IMR-90 (cell line): ENCODE data around the gene TK2. TPM values are rescaled to one million over a fixed set of nuclear protein-coding genes. Genes with fewer than 3 reads are reported as not detected.

ENCODE experiments used
- ATAC-seq: fragments of 200-7000 bp; cut with Tn5 transposase; 2 replicates; pipeline ENCODE4 v1.9.1; 2020; ENCODE audit warnings: low read depth, mild to moderate bottlenecking, moderate library complexity
- BruUV-seq: library from RNA; stranded (reverse); fragments of 400-500 nt; replicated peaks from 2 replicates; lab custom pipeline; 2021; lab: Mats Ljungman, UMichigan
- CTCF ChIA-PET: fragments of 300-600 bp; formaldehyde crosslinking; extraction: SDS; loops from one replicate; lab custom pipeline; 2021; ENCODE audit warnings: antibody characterized with exemption; lab: Yijun Ruan, JAX
- POLR2A ChIA-PET: fragments of 300-600 bp; sonication (Branson Sonifier 250); formaldehyde crosslinking; loops from one replicate; lab custom pipeline; 2022; ENCODE audit warnings: antibody characterized with exemption; ENCODE audit not compliant: unreplicated experiment; lab: Charles Lee
- DNase-seq: peaks from one replicate; pipeline ENCODE4 v3.0.0; 2013
- H2AFZ ChIP-seq: replicated peaks from 2 replicates; pipeline ENCODE3; 2013; ENCODE audit warnings: low read length, mild to moderate bottlenecking; ENCODE audit not compliant: poor library complexity
- H2AK5ac ChIP-seq: 2 replicates; pipeline ENCODE4 v1.6.1; 2013; ENCODE audit warnings: low read depth, low read length, inconsistent platforms
- H2AK9ac ChIP-seq: replicated peaks from 2 replicates; pipeline ENCODE3; 2013; ENCODE audit warnings: mild to moderate bottlenecking, low read depth, low read length, moderate library complexity; ENCODE audit not compliant: poor library complexity
- H2BK120ac ChIP-seq: 2 replicates; pipeline ENCODE4 v1.6.1; 2013; ENCODE audit warnings: low read depth, low read length, inconsistent platforms
- H2BK15ac ChIP-seq: 3 replicates; pipeline ENCODE4 v1.6.1; 2013; ENCODE audit warnings: low read depth, low read length, inconsistent platforms
- H2BK20ac ChIP-seq: 2 replicates; pipeline ENCODE4 v1.6.1; 2013; ENCODE audit warnings: low read depth, mild to moderate bottlenecking, inconsistent platforms, low read length, moderate library complexity
- H2BK5ac ChIP-seq: 2 replicates; pipeline ENCODE4 v1.6.1; 2013; ENCODE audit warnings: mild to moderate bottlenecking, low read depth, low read length, inconsistent platforms; ENCODE audit not compliant: poor library complexity, severe bottlenecking
- H3K14ac ChIP-seq: replicated peaks from 2 replicates; pipeline ENCODE4 v1.6.1; 2013; ENCODE audit warnings: low read depth, low read length, inconsistent platforms
- H3K18ac ChIP-seq: 2 replicates; pipeline ENCODE4 v1.6.1; 2013; ENCODE audit warnings: low read depth, low read length, control low read depth
- H3K23ac ChIP-seq: 2 replicates; pipeline ENCODE4 v1.6.1; 2013; ENCODE audit warnings: low read depth, low read length, inconsistent platforms
- H3K27ac ChIP-seq: 2 replicates; pipeline ENCODE4 v1.5.1; 2013; ENCODE audit warnings: mild to moderate bottlenecking, control low read depth, low read length; ENCODE audit not compliant: insufficient read depth
- H3K27me3 ChIP-seq: 2 replicates; pipeline ENCODE4 v1.6.1; 2013; ENCODE audit warnings: low read length; ENCODE audit not compliant: control insufficient read depth, insufficient read depth
- H3K36me3 ChIP-seq: 2 replicates; pipeline ENCODE4 v1.6.1; 2013; ENCODE audit warnings: low read length, mixed read lengths; ENCODE audit not compliant: control insufficient read depth, insufficient read depth
- H3K4ac ChIP-seq: 2 replicates; pipeline ENCODE4 v1.6.1; 2013; ENCODE audit warnings: low read depth, low read length, inconsistent platforms
- H3K4me1 ChIP-seq: 2 replicates; pipeline ENCODE4 v1.6.1; 2013; ENCODE audit warnings: low read length, mixed read lengths; ENCODE audit not compliant: control insufficient read depth, insufficient read depth
- H3K4me2 ChIP-seq: 2 replicates; pipeline ENCODE4 v1.6.1; 2013; ENCODE audit warnings: low read depth, mild to moderate bottlenecking, control low read depth, low read length, moderate library complexity
- H3K4me3 ChIP-seq: 2 replicates; pipeline ENCODE4 v1.5.1; 2013; ENCODE audit warnings: low read depth, mild to moderate bottlenecking, control low read depth, low read length, moderate library complexity; ENCODE audit not compliant: insufficient read depth
- H3K56ac ChIP-seq: 2 replicates; pipeline ENCODE4 v1.6.1; 2013; ENCODE audit warnings: low read length, inconsistent platforms; ENCODE audit not compliant: insufficient read depth; ENCODE audit errors: extremely low read depth
- H3K79me1 ChIP-seq, 2 experiments: 2 replicates each; pipeline ENCODE4 v1.6.1; 2013; ENCODE audit warnings: low read length in 2 of 2, inconsistent platforms in 1 of 2, low read depth in 1 of 2
- H3K9ac ChIP-seq: 2 replicates; pipeline ENCODE4 v1.6.1; 2013; ENCODE audit warnings: low read depth, low read length, control low read depth
- H3K9me1 ChIP-seq: 2 replicates; pipeline ENCODE4 v1.6.1; 2013; ENCODE audit warnings: low read length, inconsistent platforms; ENCODE audit not compliant: insufficient read depth
- H3K9me3 ChIP-seq: 2 replicates; pipeline ENCODE4 v1.6.1; 2013; ENCODE audit warnings: low read length; ENCODE audit not compliant: control insufficient read depth, insufficient read depth
- H4K20me1 ChIP-seq: 2 replicates; pipeline ENCODE4 v1.6.1; 2013; ENCODE audit warnings: low read length, inconsistent platforms; ENCODE audit not compliant: insufficient read depth
- H4K5ac ChIP-seq: 2 replicates; pipeline ENCODE4 v1.6.1; 2013; ENCODE audit warnings: mild to moderate bottlenecking, low read depth, low read length, control low read depth
- H4K8ac ChIP-seq, 2 experiments: 2 replicates each; pipeline ENCODE4 v1.6.1; 2013; ENCODE audit warnings: low read depth in 2 of 2, low read length in 2 of 2, control low read depth in 1 of 2, inconsistent platforms in 1 of 2
- H4K91ac ChIP-seq: 2 replicates; pipeline ENCODE4 v1.6.1; 2013; ENCODE audit warnings: low read depth, low read length, inconsistent platforms; ENCODE audit not compliant: insufficient read depth
- BHLHE40 ChIP-seq: fragments of 150-350 bp; IDR thresholded peaks from 2 replicates; pipeline ENCODE4 v1.6.1; 2016; ENCODE audit warnings: mild to moderate bottlenecking, low read depth, low read length
- CEBPB ChIP-seq: IDR thresholded peaks from 2 replicates; pipeline ENCODE4 v1.6.1; 2012; ENCODE audit warnings: low read depth, low read length, improper control_type of control experiment
- CHD1 ChIP-seq: IDR thresholded peaks from 2 replicates; pipeline ENCODE4 v1.6.1; 2012; ENCODE audit warnings: low read depth, low read length, improper control_type of control experiment
- ELK1 ChIP-seq: fragments of 150-350 bp; IDR thresholded peaks from 2 replicates; pipeline ENCODE4 v1.6.1; 2016; ENCODE audit warnings: low read depth, mild to moderate bottlenecking, low read length, moderate library complexity, borderline replicate concordance
- FOS ChIP-seq: fragments of 150-350 bp; IDR thresholded peaks from 2 replicates; pipeline ENCODE4 v1.6.1; 2016; ENCODE audit warnings: low read depth, low read length
- MAFK ChIP-seq: IDR thresholded peaks from 2 replicates; pipeline ENCODE4 v1.6.1; 2012; ENCODE audit warnings: low read depth, low read length, improper control_type of control experiment
- POLR2A ChIP-seq: IDR thresholded peaks from 2 replicates; pipeline ENCODE4 v1.6.1; 2012; ENCODE audit warnings: mild to moderate bottlenecking, low read depth, low read length
- RFX5 ChIP-seq: IDR thresholded peaks from 2 replicates; pipeline ENCODE4 v1.8.0; 2012; ENCODE audit warnings: low read depth, mild to moderate bottlenecking, low read length, moderate library complexity
- SMC3 ChIP-seq: fragments of 150-350 bp; IDR thresholded peaks from 2 replicates; pipeline ENCODE4 v1.6.1; 2016; ENCODE audit warnings: low read depth, mild to moderate bottlenecking, antibody characterized with exemption, low read length, moderate library complexity
- USF2 ChIP-seq: fragments of 150-350 bp; IDR thresholded peaks from 2 replicates; pipeline ENCODE4 v1.6.1; 2017; ENCODE audit warnings: mild to moderate bottlenecking, antibody characterized with exemption, low read length, low read depth
- WGBS, 2 experiments: methylation state at CpG; one replicate each; pipeline versions ENCODE4 v1.1.5 to v1.1.7; 2013; ENCODE audit warnings: missing lambda C conversion rate in 2 of 2; ENCODE audit not compliant: insufficient read length in 1 of 2; ENCODE audit errors: extremely low coverage in 2 of 2; 5-methylcytosine and 5-hydroxymethylcytosine counted together
- dilution Hi-C: fragments of 300-500 bp; cut with HindIII; formaldehyde crosslinking; loops from one replicate; pipeline ENCODE4 v1.14.3; 2018; ENCODE audit warnings: low sequenced_read_pairs; ENCODE audit not compliant: unreplicated experiment
- in situ Hi-C: fragments of 300-500 bp; cut with MboI; formaldehyde crosslinking; loops from 3 replicates; pipeline ENCODE4 v1.14.3; 2019; ENCODE audit warnings: low sequenced_read_pairs, inconsistent platforms, mixed read lengths
- intact Hi-C: fragments of 100-400 bp; cut with micrococcal nuclease; formaldehyde crosslinking; loops from 2 replicates; pipeline ENCODE4 v1.10.0; 2022
- polyA plus RNA-seq, 3 experiments: library from polyadenylated mRNA; depleted of rRNA; stranded (reverse); fragments of >200 nt; gene quantifications; 2 replicates each; pipeline ENCODE4 v1.2.3, GENCODE V29; 2012; ENCODE audit warnings: low replicate concordance in 1 of 3
- total RNA-seq: library from RNA; depleted of rRNA; stranded (reverse); fragments of >200 nt; gene quantifications from 2 replicates; pipeline ENCODE4 v1.2.3, GENCODE V29; 2012

The TK2 gene
- total and polyA plus RNA-seq, 2 of the 4 experiments (the other 2 are of a cell fraction): 14.7 to 16.5 TPM

- no TSS peak for BruUV-seq
- H4K8ac ChIP-seq: no peak overlapping the region
- H3K4me1 ChIP-seq: peaks cover 8% of the 10 kb centered on the region; the same call in 1 of the 2 replicates
- no peak overlapping the region for H4K91ac ChIP-seq
- dilution Hi-C loops (no loop called here), in situ Hi-C loops (no loop called here), intact Hi-C loops (no loop called here)
- no peak overlapping the region for H3K18ac ChIP-seq
- no peaks in the 10 kb centered on the region for H4K20me1 ChIP-seq
- H3K23ac ChIP-seq: no peak overlapping the region
- H3K4ac ChIP-seq: no peak overlapping the region
- H3K14ac ChIP-seq: no peak overlapping the region
- ATAC-seq (no peak), DNase-seq (no peak)
- H3K9me1 ChIP-seq: 0 out of 2 replicates have a peak, but pooled peaks cover 1% of the 10 kb centered on the region
- H4K5ac ChIP-seq: no peak overlapping the region
- no peak overlapping the region for H2AK5ac ChIP-seq
- 90% methylated on average over 4 of the region's 7 CpGs; no CpG with 5 or more reads in 1 of the 2 experiments for WGBS, 2 experiments
- CTCF ChIA-PET: no interaction called here
- no peak overlapping the region for H3K56ac ChIP-seq
- no peak overlapping the region for H3K4me3 ChIP-seq
- no peak overlapping the region for H2AFZ ChIP-seq
- H2BK120ac ChIP-seq: no peak overlapping the region
- no peak overlapping the region for H3K27ac ChIP-seq
- no peak overlapping the region for H2BK20ac ChIP-seq
- H3K36me3 ChIP-seq: no peaks in the 10 kb centered on the region
- H3K4me2 ChIP-seq: no peak overlapping the region
- no peaks in the 10 kb centered on the region for H3K27me3 ChIP-seq
- no peak for TF ChIP-seq RFX5
- no peak for TF ChIP-seq MAFK
- no peak for TF ChIP-seq BHLHE40
- TF ChIP-seq ELK1: no peak
- no peak for TF ChIP-seq USF2
- TF ChIP-seq CHD1: no peak
- no peak for TF ChIP-seq SMC3
- no peak for TF ChIP-seq POLR2A
- TF ChIP-seq CEBPB: no peak
- no peak for TF ChIP-seq FOS
- no peaks in the 10 kb centered on the region for H3K79me1 ChIP-seq
- H2AK9ac ChIP-seq: no peak overlapping the region
- POLR2A ChIA-PET: no interaction called here
- H2BK5ac ChIP-seq: no peak overlapping the region
- no peak overlapping the region for H2BK15ac ChIP-seq
- H3K9me3 ChIP-seq: 0 out of 2 replicates have a peak, but pooled peaks cover 3% of the 10 kb centered on the region
- H3K9ac ChIP-seq: no peak overlapping the region
These were observed 58.2 kb downstream of the TK2 start for GRCh38 chr16:66491716-66492064.
